ENCODE measurements around the gene EHD1.

The EHD1 gene

GRCh38 chr11:64908766-64909165 is 30.3 kb upstream of the EHD1 start:
- H3K27ac ChIP-seq (ENCODE audit: low read depth, low read length) = no peak overlapping the region
- no peaks in the 10 kb centered on the region for H3K9me3 ChIP-seq (ENCODE audit: control insufficient read depth, insufficient read depth, low read length)
- no peaks in the 10 kb centered on the region for H3K4me1 ChIP-seq (ENCODE audit: control insufficient read depth, insufficient read depth, low read length)
- no peak overlapping the region for H3K4me3 ChIP-seq (ENCODE audit: low read depth, low read length)
- H3K9ac ChIP-seq (ENCODE audit: low read depth, low read length) = no peak overlapping the region
- peaks cover 77% of the 10 kb centered on the region for H3K36me3 ChIP-seq (ENCODE audit: control insufficient read depth, insufficient read depth, low read length)
- no peaks in the 10 kb centered on the region for H3K27me3 ChIP-seq (ENCODE audit: control insufficient read depth, insufficient read depth, low read length)

DNA sequence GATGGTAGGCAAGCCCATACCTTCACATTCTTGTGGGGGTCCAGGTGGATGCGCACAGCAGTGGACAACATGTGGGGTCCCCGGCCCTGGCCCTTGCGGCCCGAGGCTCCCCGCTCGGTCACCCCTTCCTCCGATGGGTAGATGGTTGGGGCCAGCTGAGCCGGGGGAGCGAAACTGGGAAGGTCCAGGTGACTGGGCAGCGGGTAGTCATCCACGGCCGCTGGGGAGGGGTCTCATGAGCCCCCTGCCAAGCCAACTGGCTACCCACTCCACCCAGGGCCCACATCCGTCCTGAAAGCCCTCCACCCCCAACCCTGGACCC is 27.9 kb upstream of the EHD1 start:
- Histone ChIP-seq H3K27ac (ENCODE audit: low read depth, low read length) (no peak overlapping the region), H3K4me1 (ENCODE audit: control insufficient read depth, insufficient read depth, low read length) (no peaks in the 10 kb centered on the region), H3K36me3 (ENCODE audit: control insufficient read depth, insufficient read depth, low read length) (peaks cover 68% of the 10 kb centered on the region), H3K27me3 (ENCODE audit: control insufficient read depth, insufficient read depth, low read length) (no peaks in the 10 kb centered on the region), H3K9me3 (ENCODE audit: control insufficient read depth, insufficient read depth, low read length) (no peaks in the 10 kb centered on the region), H3K9ac (ENCODE audit: low read depth, low read length) (no peak overlapping the region), H3K4me3 (ENCODE audit: low read depth, low read length) (no peak overlapping the region)

DNA sequence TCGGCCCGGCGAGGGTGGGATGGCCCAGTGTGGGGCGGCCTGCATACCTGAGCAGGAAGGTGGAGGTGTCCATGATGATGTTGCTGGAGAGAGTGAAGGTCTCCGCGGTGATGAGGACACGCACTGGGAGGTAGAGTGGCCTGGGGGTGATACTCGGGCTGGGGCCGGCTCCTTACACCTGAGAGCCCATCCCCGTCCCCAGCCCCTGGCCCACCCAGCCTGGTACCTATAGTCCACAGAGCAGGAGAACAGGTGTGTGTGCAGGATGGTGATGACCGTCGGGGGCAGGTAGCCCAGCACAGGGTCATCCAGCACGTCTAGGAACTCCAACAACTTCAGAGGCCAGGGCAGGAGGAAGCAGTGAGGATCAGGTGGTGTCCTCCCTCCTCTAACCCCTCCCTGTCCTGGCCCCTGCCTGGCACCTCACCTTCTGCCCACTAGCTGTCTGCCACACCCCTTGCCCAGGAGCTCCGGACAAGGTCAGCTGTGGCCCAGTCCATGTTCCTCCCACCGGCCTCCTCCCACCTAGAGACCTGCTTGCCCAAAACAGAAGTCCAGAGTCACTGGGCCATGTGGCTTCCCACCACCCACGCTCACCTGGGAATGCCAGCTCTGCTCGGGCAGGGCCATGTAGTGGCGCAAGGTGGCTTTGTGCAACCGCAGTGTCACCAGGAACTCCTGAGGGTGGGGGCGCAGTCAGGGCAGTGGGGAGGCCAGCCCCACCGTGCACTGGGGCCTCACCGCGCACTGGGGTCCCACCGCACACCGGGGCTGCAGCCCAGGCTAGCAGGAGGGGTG is 27.3 kb upstream of the EHD1 start:
- no peak overlapping the region for H3K27ac ChIP-seq (ENCODE audit: low read depth, low read length)
- H3K4me3 ChIP-seq (ENCODE audit: low read depth, low read length) = no peak overlapping the region
- peaks cover 65% of the 10 kb centered on the region for H3K36me3 ChIP-seq (ENCODE audit: control insufficient read depth, insufficient read depth, low read length)
- no peaks in the 10 kb centered on the region for H3K27me3 ChIP-seq (ENCODE audit: control insufficient read depth, insufficient read depth, low read length)
- H3K9ac ChIP-seq (ENCODE audit: low read depth, low read length) = no peak overlapping the region
- no peaks in the 10 kb centered on the region for H3K9me3 ChIP-seq (ENCODE audit: control insufficient read depth, insufficient read depth, low read length)
- no peaks in the 10 kb centered on the region for H3K4me1 ChIP-seq (ENCODE audit: control insufficient read depth, insufficient read depth, low read length)

- no peak overlapping the region for H3K27ac ChIP-seq (ENCODE audit: low read depth, low read length)
- no peak overlapping the region for H3K4me3 ChIP-seq (ENCODE audit: low read depth, low read length)
- no peak overlapping the region for H3K9ac ChIP-seq (ENCODE audit: low read depth, low read length)
- no peaks in the 10 kb centered on the region for H3K4me1 ChIP-seq (ENCODE audit: control insufficient read depth, insufficient read depth, low read length)
- H3K36me3 ChIP-seq (ENCODE audit: control insufficient read depth, insufficient read depth, low read length) = peaks cover 55% of the 10 kb centered on the region
- no peaks in the 10 kb centered on the region for H3K27me3 ChIP-seq (ENCODE audit: control insufficient read depth, insufficient read depth, low read length)
- H3K9me3 ChIP-seq (ENCODE audit: control insufficient read depth, insufficient read depth, low read length) = no peaks in the 10 kb centered on the region
Measured at GRCh38 chr11:64903291-64903833, 24.9 kb upstream of the EHD1 start.

DNA sequence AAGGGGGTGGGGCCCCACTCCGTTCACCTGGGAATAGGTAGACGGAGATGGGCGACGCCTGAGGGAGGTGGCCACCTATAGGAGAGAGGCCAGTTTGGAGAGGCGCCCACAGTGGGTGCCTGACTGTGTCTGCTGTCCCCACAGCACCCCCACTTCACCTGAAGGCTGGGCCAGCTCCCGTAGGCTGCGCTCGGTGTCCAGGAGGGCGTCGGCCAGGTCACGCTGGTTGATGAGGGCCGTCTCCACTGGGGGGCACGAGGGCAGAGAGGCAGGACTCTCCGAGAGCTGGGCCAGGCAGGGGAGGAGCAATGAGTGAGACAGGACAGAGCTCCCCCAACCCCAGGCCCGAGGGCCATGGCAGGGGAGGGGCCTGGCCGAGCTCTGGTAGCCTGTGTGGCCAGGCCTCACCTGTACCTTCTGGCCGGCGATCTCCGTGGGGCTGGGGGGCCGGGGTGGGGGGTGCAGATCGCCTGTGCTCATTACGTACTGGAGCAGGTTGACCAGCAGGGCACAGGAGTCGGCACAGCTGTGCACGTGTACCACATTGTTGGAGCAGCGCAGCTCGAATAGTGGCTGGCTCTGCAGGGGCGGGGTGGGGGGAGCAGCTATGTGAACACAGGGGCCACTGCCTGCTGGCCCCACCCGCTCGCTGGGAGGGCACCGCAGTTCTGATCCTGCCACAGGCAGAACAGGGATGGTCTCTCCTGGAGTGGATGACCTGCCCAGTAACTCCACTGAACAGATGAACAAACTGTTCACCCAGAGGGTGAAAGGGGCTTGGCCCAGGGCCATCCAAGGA is 23.9 kb upstream of the EHD1 start:
- H3K36me3 ChIP-seq (ENCODE audit: control insufficient read depth, insufficient read depth, low read length) = peaks cover 59% of the 10 kb centered on the region
- no peaks in the 10 kb centered on the region for H3K9me3 ChIP-seq (ENCODE audit: control insufficient read depth, insufficient read depth, low read length)
- H3K4me1 ChIP-seq (ENCODE audit: control insufficient read depth, insufficient read depth, low read length) = no peaks in the 10 kb centered on the region
- H3K9ac ChIP-seq (ENCODE audit: low read depth, low read length) = no peak overlapping the region
- no peak overlapping the region for H3K27ac ChIP-seq (ENCODE audit: low read depth, low read length)
- H3K27me3 ChIP-seq (ENCODE audit: control insufficient read depth, insufficient read depth, low read length) = no peaks in the 10 kb centered on the region
- H3K4me3 ChIP-seq (ENCODE audit: low read depth, low read length) = no peak overlapping the region

DNA sequence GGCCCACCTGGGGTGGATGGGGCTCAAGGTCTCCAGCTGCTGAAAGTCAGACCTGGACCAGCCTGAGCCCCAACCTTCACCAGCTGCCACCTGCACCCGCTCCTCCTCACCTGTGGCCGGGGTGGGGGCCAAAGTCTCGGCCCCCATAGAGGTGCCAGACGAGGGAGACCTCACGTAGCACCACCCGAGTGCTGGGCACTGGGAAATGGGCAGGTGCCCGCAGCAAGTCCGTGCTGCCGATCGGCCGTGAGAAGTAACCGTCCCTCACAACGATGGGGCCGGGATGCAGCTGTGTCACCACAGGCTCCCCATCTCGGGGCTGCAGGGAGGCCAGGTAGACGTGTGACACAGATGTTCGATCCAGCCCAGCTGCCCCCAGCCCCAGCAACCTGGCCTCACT is 22.4 kb upstream of the EHD1 start:
- Histone ChIP-seq H3K27ac (ENCODE audit: low read depth, low read length) (no peak overlapping the region), H3K27me3 (ENCODE audit: control insufficient read depth, insufficient read depth, low read length) (no peaks in the 10 kb centered on the region), H3K9ac (ENCODE audit: low read depth, low read length) (no peak overlapping the region), H3K36me3 (ENCODE audit: control insufficient read depth, insufficient read depth, low read length) (peaks cover 47% of the 10 kb centered on the region), H3K4me3 (ENCODE audit: low read depth, low read length) (no peak overlapping the region), H3K9me3 (ENCODE audit: control insufficient read depth, insufficient read depth, low read length) (no peaks in the 10 kb centered on the region), H3K4me1 (ENCODE audit: control insufficient read depth, insufficient read depth, low read length) (no peaks in the 10 kb centered on the region)

DNA sequence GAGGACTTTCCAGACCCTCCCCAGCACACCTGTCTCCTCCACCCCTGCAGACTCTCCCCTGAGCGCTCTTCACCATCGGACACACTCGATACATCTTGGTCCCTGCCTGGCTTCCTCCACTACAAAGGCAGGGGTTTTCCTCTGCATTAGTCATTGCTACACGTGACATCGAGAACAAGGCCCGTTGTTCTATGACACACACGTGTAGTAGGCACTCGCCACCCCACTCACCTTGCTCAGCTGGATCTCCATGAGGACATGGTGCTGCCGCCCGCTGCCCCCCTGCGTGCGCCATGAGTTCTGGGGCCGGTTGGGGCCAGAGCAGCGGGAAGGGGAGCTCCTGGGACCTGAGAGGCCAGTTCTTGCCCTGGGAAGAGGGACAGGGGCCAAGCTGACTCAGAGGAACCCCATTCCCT is 21.9 kb upstream of the EHD1 start:
- Histone ChIP-seq H3K27ac (ENCODE audit: low read depth, low read length) (no peak overlapping the region), H3K4me1 (ENCODE audit: control insufficient read depth, insufficient read depth, low read length) (no peaks in the 10 kb centered on the region), H3K9ac (ENCODE audit: low read depth, low read length) (no peak overlapping the region), H3K27me3 (ENCODE audit: control insufficient read depth, insufficient read depth, low read length) (no peaks in the 10 kb centered on the region), H3K36me3 (ENCODE audit: control insufficient read depth, insufficient read depth, low read length) (peaks cover 42% of the 10 kb centered on the region), H3K9me3 (ENCODE audit: control insufficient read depth, insufficient read depth, low read length) (no peaks in the 10 kb centered on the region), H3K4me3 (ENCODE audit: low read depth, low read length) (no peak overlapping the region)

DNA sequence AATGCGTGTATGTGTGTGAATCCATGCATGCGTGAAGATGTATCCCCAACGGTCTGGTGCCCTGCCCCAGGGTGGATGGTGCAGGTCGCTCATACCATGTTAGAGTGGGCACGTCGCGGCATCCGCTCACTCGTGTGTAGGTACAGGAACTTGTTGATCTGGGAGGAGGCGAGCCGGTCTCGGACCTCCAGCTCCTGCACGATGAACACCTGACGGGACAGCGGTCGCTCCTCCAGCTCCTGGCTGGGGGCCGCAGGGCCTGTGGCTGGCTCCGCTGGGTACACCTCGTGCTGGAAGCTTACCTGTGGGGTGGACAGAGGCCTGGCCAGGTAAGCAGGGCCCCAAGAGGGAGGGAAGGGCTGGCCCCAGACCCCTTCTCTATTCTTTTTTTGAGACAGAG is 20.1 kb upstream of the EHD1 start:
- Histone ChIP-seq H3K4me1 (ENCODE audit: control insufficient read depth, insufficient read depth, low read length) (no peaks in the 10 kb centered on the region), H3K27ac (ENCODE audit: low read depth, low read length) (no peak overlapping the region), H3K27me3 (ENCODE audit: control insufficient read depth, insufficient read depth, low read length) (no peaks in the 10 kb centered on the region), H3K9ac (ENCODE audit: low read depth, low read length) (no peak overlapping the region), H3K9me3 (ENCODE audit: control insufficient read depth, insufficient read depth, low read length) (no peaks in the 10 kb centered on the region), H3K4me3 (ENCODE audit: low read depth, low read length) (no peak overlapping the region), H3K36me3 (ENCODE audit: control insufficient read depth, insufficient read depth, low read length) (peaks cover 45% of the 10 kb centered on the region)

DNA sequence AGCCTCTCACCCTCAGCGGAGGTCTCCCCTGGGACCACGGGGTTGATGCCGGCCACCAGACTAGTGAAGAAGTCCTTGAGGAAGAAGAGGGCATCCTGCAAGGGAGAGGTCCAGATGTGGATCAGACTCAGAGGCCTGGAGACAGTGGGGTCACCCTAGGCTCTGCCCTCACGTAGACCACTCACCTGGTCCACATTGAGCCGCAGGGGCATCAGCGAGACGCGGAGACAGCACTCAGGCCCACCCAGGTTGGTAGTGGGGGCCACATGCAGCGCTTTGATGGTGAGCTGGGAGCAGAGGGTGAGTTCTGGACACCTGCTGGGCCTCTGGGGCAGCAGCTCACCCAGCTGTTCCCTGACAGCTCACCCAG is 19.6 kb upstream of the EHD1 start:
- H3K9ac ChIP-seq (ENCODE audit: low read depth, low read length) = no peak overlapping the region
- no peak overlapping the region for H3K27ac ChIP-seq (ENCODE audit: low read depth, low read length)
- no peaks in the 10 kb centered on the region for H3K4me1 ChIP-seq (ENCODE audit: control insufficient read depth, insufficient read depth, low read length)
- peaks cover 43% of the 10 kb centered on the region for H3K36me3 ChIP-seq (ENCODE audit: control insufficient read depth, insufficient read depth, low read length)
- no peak overlapping the region for H3K4me3 ChIP-seq (ENCODE audit: low read depth, low read length)
- no peaks in the 10 kb centered on the region for H3K9me3 ChIP-seq (ENCODE audit: control insufficient read depth, insufficient read depth, low read length)
- H3K27me3 ChIP-seq (ENCODE audit: control insufficient read depth, insufficient read depth, low read length) = no peaks in the 10 kb centered on the region

- Histone ChIP-seq H3K36me3 (ENCODE audit: control insufficient read depth, insufficient read depth, low read length) (peaks cover 41% of the 10 kb centered on the region), H3K27me3 (ENCODE audit: control insufficient read depth, insufficient read depth, low read length) (no peaks in the 10 kb centered on the region), H3K27ac (ENCODE audit: low read depth, low read length) (no peak overlapping the region), H3K9ac (ENCODE audit: low read depth, low read length) (no peak overlapping the region), H3K4me1 (ENCODE audit: control insufficient read depth, insufficient read depth, low read length) (no peaks in the 10 kb centered on the region), H3K9me3 (ENCODE audit: control insufficient read depth, insufficient read depth, low read length) (no peaks in the 10 kb centered on the region), H3K4me3 (ENCODE audit: low read depth, low read length) (no peak overlapping the region)
Measured at GRCh38 chr11:64897381-64898075, 19.1 kb upstream of the EHD1 start.
